Neural progenitor cell (in vitro differentiated cells): ENCODE data around the gene GPX8. TPM values are rescaled to one million over a fixed set of nuclear protein-coding genes. Genes with fewer than 3 reads are reported as not detected.

Source experiments
- DNase-seq: peaks from one replicate; pipeline ENCODE4 v3.0.0-alpha.2; 2016; ENCODE audit warnings: low spot score
- H2AFZ ChIP-seq: fragments of 200-600 bp; sonication (generic); replicated peaks from 2 replicates; pipeline ENCODE4 v1.6.1; 2016; ENCODE audit warnings: antibody characterized with exemption
- H3F3A ChIP-seq: fragments of 200-600 bp; sonication (generic); 2 replicates; pipeline ENCODE4 v1.6.1; 2016; ENCODE audit warnings: antibody characterized with exemption, low read depth
- H3K27ac ChIP-seq: fragments of 200-600 bp; sonication (generic); 2 replicates; pipeline ENCODE4 v1.5.1; 2016; ENCODE audit warnings: mild to moderate bottlenecking
- H3K27me3 ChIP-seq: fragments of 200-600 bp; sonication (generic); 2 replicates; pipeline ENCODE4 v1.6.1; 2016; ENCODE audit warnings: mild to moderate bottlenecking, moderate library complexity
- H3K36me3 ChIP-seq: fragments of 200-600 bp; sonication (generic); 2 replicates; pipeline ENCODE4 v1.5.1; 2016
- H3K4me1 ChIP-seq: fragments of 200-600 bp; sonication (generic); 2 replicates; pipeline ENCODE4 v1.6.1; 2016; ENCODE audit warnings: mixed run types
- H3K4me2 ChIP-seq: fragments of 200-600 bp; sonication (generic); 2 replicates; pipeline ENCODE4 v1.6.1; 2016
- H3K4me3 ChIP-seq: fragments of 200-600 bp; sonication (generic); 2 replicates; pipeline ENCODE4 v1.5.1; 2016
- H3K79me2 ChIP-seq: fragments of 200-600 bp; sonication (generic); 2 replicates; pipeline ENCODE4 v1.6.1; 2016; ENCODE audit warnings: low read depth
- H3K9ac ChIP-seq: fragments of 200-600 bp; sonication (generic); 2 replicates; pipeline ENCODE4 v1.6.1; 2016
- H3K9me3 ChIP-seq: fragments of 200-600 bp; sonication (generic); 2 replicates; pipeline ENCODE4 v1.5.1; 2016; ENCODE audit warnings: low read depth
- H4K20me1 ChIP-seq: fragments of 200-600 bp; sonication (generic); 2 replicates; pipeline ENCODE4 v1.6.1; 2016; ENCODE audit warnings: low read depth
- H3K27ac Mint-ChIP-seq: 3 replicates; pipeline ENCODE4 v1.8.0; 2021; ENCODE audit warnings: mixed read lengths
- H3K27me3 Mint-ChIP-seq: 2 replicates; pipeline ENCODE4 v1.8.0; 2022; ENCODE audit warnings: low read depth, mild to moderate bottlenecking, inconsistent platforms, moderate library complexity, mixed read lengths; ENCODE audit not compliant: insufficient read depth
- H3K36me3 Mint-ChIP-seq: 3 replicates; pipeline ENCODE4 v1.8.0; 2021; ENCODE audit warnings: mixed read lengths
- H3K4me1 Mint-ChIP-seq: 3 replicates; pipeline ENCODE4 v1.8.0; 2021; ENCODE audit warnings: mixed read lengths
- H3K4me3 Mint-ChIP-seq: 3 replicates; pipeline ENCODE4 v1.8.0; 2021; ENCODE audit warnings: mild to moderate bottlenecking, moderate library complexity, mixed read lengths
- H3K9me3 Mint-ChIP-seq: 3 replicates; pipeline ENCODE4 v1.8.0; 2020; ENCODE audit warnings: mixed read lengths
- CTCF ChIP-seq: fragments of 200-600 bp; sonication (generic); IDR thresholded peaks from 2 replicates; pipeline ENCODE4 v1.5.1; 2017; ENCODE audit warnings: antibody characterized with exemption, mild to moderate bottlenecking
- EZH2 ChIP-seq: fragments of 200-600 bp; sonication (generic); IDR thresholded peaks from 2 replicates; pipeline ENCODE4 v1.6.1; 2017; ENCODE audit warnings: antibody characterized with exemption, mild to moderate bottlenecking, moderate library complexity
- EZH2phosphoT487 ChIP-seq: fragments of 200-600 bp; sonication (generic); IDR thresholded peaks from 2 replicates; pipeline ENCODE4 v1.6.1; 2017; ENCODE audit warnings: antibody characterized with exemption
- total RNA-seq: library from RNA; depleted of rRNA; stranded (reverse); fragments of >200 nt; gene quantifications from 2 replicates; pipeline ENCODE4 v1.2.3, GENCODE V29; 2015; ENCODE audit warnings: low replicate concordance

GPX8 gene
- total RNA-seq, 1 donor from 2014 or later = 132 TPM

- H3K27me3 Mint-ChIP-seq = peaks cover 11% of the 10 kb centered on the region
- H3K9ac ChIP-seq = no peak overlapping the region
- no peak overlapping the region for H3K27ac ChIP-seq
- H3K4me3 Mint-ChIP-seq = no peak overlapping the region
- peaks cover 7% of the 10 kb centered on the region for H3K9me3 Mint-ChIP-seq
- peaks cover 11% of the 10 kb centered on the region for H3K4me1 Mint-ChIP-seq
- no peak for DNase-seq
- H3K27me3 ChIP-seq = no peaks in the 10 kb centered on the region
- no peak overlapping the region for H3K4me2 ChIP-seq
- no peaks in the 10 kb centered on the region for H4K20me1 ChIP-seq
- H3K9me3 ChIP-seq = no peaks in the 10 kb centered on the region
- H3K79me2 ChIP-seq = no peaks in the 10 kb centered on the region
- H3K4me3 ChIP-seq = no peak overlapping the region
- no peak overlapping the region for H2AFZ ChIP-seq
- no peak overlapping the region for H3K27ac Mint-ChIP-seq
- no peak for TF ChIP-seq CTCF
- no peak for TF ChIP-seq EZH2
- no peak for TF ChIP-seq EZH2phosphoT487
- no peaks in the 10 kb centered on the region for H3F3A ChIP-seq
- no peaks in the 10 kb centered on the region for H3K4me1 ChIP-seq
- no peaks in the 10 kb centered on the region for H3K36me3 ChIP-seq
- no peaks in the 10 kb centered on the region for H3K36me3 Mint-ChIP-seq
Measured at GRCh38 chr5:55136521-55136920, 23.4 kb upstream of the GPX8 start.

GRCh38 chr5:55140908-55141665, 18.9 kb upstream of the GPX8 start:
- no peaks in the 10 kb centered on the region for H3K36me3 ChIP-seq
- H3K27ac Mint-ChIP-seq = no peak overlapping the region
- DNase-seq = no peak
- H3F3A ChIP-seq = no peaks in the 10 kb centered on the region
- no peak overlapping the region for H3K4me2 ChIP-seq
- peaks cover 7% of the 10 kb centered on the region for H3K4me1 Mint-ChIP-seq
- TF ChIP-seq CTCF (no peak), EZH2phosphoT487 (no peak), EZH2 (no peak)
- no peaks in the 10 kb centered on the region for H3K36me3 Mint-ChIP-seq
- no peaks in the 10 kb centered on the region for H3K79me2 ChIP-seq
- no peaks in the 10 kb centered on the region for H3K27me3 ChIP-seq
- no peaks in the 10 kb centered on the region for H3K9me3 ChIP-seq
- no peaks in the 10 kb centered on the region for H3K9me3 Mint-ChIP-seq
- H4K20me1 ChIP-seq = no peaks in the 10 kb centered on the region
- H3K27ac ChIP-seq = no peak overlapping the region
- H3K9ac ChIP-seq = no peak overlapping the region
- no peak overlapping the region for H2AFZ ChIP-seq
- peaks cover 8% of the 10 kb centered on the region for H3K27me3 Mint-ChIP-seq
- H3K4me3 ChIP-seq = no peak overlapping the region
- H3K4me3 Mint-ChIP-seq = peak overlapping the region; percentile 5
- no peaks in the 10 kb centered on the region for H3K4me1 ChIP-seq

GRCh38 chr5:55141945-55142690, 17.9 kb upstream of the GPX8 start:
- Mint-ChIP-seq H3K27ac (no peak overlapping the region), H3K9me3 (no peaks in the 10 kb centered on the region), H3K4me1 (peaks cover 11% of the 10 kb centered on the region), H3K27me3 (peaks cover 4% of the 10 kb centered on the region), H3K4me3 (no peak overlapping the region), H3K36me3 (no peaks in the 10 kb centered on the region)
- Histone ChIP-seq H3K9ac (no peak overlapping the region), H3K27me3 (no peaks in the 10 kb centered on the region), H4K20me1 (no peaks in the 10 kb centered on the region), H3K4me2 (no peak overlapping the region), H3K9me3 (no peaks in the 10 kb centered on the region), H3K27ac (no peak overlapping the region), H3K79me2 (no peaks in the 10 kb centered on the region), H3K36me3 (no peaks in the 10 kb centered on the region), H3K4me3 (no peak overlapping the region), H3F3A (no peaks in the 10 kb centered on the region), H2AFZ (no peak overlapping the region), H3K4me1 (no peaks in the 10 kb centered on the region)
- TF ChIP-seq CTCF = no peak
- no peak for TF ChIP-seq EZH2
- no peak for TF ChIP-seq EZH2phosphoT487
- DNase-seq = no peak
